Right lung (tissue), 5 donors: ENCODE results near the gene MYL4. TPM values are rescaled to one million over a fixed set of nuclear protein-coding genes. Genes with fewer than 3 reads are reported as not detected.
A peak's percentile ranks its signal among the peaks of the same experiment; 100 is the strongest.
"Not testable (repeated sequence)": the region's sequence is repeated elsewhere in the genome, so short reads cannot be mapped to it uniquely, and the experiment has no call there.

Experiments used
- DNase-seq, 2 donors: peaks; one replicate each; pipeline ENCODE4 v3.0.0-alpha.2; 2013
- polyA plus RNA-seq, 5 donors: library from polyadenylated mRNA; unstranded; fragments of 120-200 nt; gene quantifications; one replicate each; pipeline versions ENCODE4 v1.2.1 to v1.2.3, GENCODE V29; 2013; ENCODE audit warnings: inconsistent platforms in 1 of 5, low replicate concordance in 1 of 5; ENCODE audit not compliant: insufficient read length in 5 of 5, insufficient read depth in 1 of 5

The MYL4 gene
- polyA plus RNA-seq, 5 donors = 2.2 to 86.3 (median 4.8) TPM

DNA sequence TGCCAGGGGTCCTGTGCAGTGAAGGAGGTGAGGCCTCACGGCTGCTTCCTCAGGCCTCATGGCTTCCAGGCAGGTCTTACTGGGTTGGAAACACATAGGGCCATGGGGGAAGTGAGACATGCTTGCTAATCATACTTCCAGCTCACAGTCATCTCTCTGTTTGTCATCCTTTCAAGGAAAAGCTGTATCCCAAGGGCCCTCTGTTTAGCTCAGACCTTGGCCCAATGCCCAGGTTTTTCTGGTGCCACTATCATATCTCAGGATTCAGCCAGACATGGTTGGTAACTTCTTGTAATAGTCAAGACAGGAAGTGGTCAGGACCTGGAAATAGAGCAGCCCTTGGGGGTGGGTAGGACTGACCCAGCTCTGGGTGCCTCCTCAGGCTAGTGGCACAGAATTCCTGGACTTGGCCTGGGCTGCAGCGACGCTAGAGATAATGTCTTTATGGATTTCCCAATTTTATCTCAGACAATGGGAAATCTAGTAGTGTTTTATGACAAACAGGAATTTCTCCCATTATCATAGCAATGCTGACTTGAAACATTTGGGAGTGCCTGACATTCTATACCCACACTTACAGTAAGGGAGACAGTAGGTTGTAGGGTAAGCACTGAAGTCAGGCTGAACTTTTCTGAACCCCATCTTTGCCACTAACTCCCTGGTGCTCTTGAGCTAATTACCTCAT, 31.0 kb downstream of the MYL4 start:
- peak in 1 of 2 donors; percentile 34 for DNase-seq

DNA sequence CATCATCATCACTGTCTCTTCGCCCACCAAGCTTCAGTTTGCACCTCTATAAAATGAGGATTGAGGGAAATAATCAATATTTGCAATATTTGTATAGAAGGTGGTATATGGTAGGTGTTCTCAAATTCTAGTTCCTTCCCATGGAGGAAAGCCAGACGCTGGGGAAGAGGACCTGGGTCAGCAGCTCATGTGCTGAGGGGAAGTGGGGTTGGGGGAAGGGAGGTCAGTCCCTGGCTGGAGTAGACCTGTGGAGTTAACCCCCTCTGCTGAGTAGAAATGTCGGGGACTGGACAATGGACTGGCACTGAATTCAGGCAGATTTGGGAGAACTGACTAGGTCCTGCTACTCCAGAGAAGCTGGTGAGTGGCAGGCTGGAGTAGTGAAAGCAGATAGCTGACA, 31.7 kb downstream of the MYL4 start:
- no peak for DNase-seq

- DNase-seq = no peak
Observed at GRCh38 chr17:47242648-47243047, 33.5 kb downstream of the MYL4 start.

GRCh38 chr17:47243737-47244598, 34.8 kb downstream of the MYL4 start:
- DNase-seq = no peak

- DNase-seq = no peak
Observed at GRCh38 chr17:47244697-47245096, 35.5 kb downstream of the MYL4 start.

- no peak for DNase-seq
Observed at GRCh38 chr17:47246120-47246519, 37.0 kb downstream of the MYL4 start.

DNA sequence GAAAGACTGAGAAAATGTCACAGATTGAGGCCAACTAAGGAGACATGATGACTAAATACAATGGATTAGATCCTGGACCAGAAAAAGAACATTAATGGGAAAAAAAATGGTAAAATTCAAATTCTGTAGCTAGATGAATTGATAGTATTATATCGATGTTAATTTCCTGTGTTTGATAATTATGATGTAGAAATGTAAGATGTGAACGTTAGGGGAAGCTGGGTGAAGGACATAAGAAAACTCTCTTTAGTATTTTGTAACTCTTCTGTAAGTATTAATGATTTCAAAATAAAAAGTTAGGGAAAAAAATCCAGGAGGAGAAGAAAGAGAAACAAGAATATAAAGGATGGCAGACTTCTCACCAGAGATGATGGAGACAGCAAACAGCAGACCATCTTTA, 41.7 kb downstream of the MYL4 start:
- no peak for DNase-seq

DNA sequence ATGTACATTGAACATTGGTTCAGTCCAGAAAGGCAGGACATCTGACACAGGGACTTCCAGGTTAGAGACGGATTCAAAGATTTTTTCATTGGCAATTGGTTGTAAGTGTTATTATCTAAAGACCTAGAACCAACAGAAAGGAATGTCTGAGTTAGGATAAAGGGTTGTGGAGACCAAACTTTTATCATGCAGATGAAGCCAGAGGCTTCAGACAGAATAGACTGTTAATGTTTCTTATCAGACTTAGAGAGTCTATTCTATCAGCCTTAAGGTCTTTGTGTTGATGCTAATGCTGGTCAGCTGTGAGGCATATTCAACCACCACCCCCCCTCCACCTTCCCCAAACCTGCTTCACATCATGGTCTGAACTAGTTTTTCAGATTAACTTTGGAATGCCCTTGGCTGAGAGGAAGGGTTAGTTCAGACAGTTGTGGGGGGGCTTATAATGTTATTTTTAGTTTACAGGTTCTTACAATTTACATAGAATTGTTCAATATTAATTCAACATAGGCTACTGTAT, 42.3 kb downstream of the MYL4 start:
- DNase-seq = no peak

GRCh38 chr17:47252209-47252608, 43.1 kb downstream of the MYL4 start:
- DNase-seq = no peak

DNA sequence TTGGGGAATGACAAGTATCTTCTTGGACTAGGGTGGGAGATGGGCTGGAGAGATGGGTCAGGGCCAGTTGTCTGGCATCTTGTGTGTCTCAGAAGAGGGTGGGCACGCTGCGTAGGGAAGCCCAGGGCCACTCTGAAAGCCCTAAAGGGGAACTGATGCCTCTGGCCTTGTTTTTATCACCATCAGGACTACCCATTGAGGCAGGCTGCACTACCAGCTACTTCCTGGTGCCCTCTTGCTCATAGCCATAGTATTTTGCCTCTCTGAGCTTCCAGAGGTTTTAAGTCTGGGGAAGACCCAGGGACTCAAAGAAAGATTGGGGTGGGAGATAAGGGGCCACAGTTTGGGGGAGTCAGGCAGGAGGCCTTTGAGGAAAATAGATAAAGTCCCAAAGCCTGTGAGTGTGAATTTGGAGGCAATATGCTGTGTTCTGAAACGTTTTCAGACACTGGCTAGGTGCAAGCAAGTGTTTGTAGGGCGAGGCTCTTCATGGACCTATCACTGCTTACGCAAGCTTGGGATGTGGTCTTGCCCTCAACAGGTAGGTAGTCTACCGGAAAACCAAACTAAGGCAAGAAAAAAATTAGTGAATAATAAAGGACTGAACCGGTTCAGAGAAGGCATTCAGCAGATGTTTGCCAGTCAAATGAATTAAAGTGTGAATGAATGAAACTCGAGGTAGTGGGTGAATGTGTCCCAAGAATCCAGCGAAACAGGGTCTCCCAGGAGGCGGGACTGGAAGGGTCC, 43.8 kb downstream of the MYL4 start:
- DNase-seq = no peak

DNA sequence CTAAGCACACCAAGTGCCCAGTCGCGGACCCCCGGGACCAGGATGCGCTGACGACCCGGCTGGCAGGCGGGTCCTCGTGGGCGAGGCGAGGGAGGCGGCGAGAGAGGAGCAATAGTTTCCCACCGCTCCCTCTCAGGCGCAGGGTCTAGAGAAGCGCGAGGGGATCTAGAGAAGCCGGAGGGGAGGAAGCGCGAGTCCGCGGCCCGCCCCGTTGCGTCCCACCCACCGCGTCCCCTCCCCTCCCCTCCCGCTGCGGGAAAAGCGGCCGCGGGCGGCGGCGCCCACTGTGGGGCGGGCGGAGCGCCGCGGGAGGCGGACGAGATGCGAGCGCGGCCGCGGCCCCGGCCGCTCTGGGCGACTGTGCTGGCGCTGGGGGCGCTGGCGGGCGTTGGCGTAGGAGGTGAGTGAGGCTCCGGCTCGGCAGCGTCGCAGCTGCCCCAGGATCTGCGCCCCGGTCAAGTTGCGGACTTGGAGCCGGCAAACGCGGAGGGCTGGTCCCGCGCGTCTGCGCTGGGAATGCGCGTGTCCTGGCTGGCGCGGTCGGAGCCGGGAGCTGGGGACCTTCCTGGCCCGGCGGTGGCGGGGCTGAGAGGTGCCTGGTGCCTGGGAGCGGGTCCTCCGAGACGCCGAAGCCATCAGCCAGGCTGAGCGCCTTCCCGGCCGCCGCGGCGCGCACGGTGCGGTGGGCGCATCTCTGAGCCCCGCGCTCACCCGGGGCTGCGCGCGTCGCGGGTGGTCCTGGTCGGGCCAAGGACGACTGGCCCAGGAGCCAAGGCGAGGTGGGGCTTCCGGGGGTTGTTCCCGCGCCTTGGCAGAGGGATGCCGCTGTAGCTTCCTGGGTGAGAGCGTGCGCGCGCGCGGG, 44.6 kb downstream of the MYL4 start, which contains the start of gene ITGB3:
Gene ITGB3, plus strand, starts transcription at position 287 of the 862 bp plus-strand sequence. Its CDS starts 35 bp downstream, at position 322.
- DNase-seq = peak; percentile 58

GRCh38 chr17:47254403-47254943, 45.3 kb downstream of the MYL4 start:
- no peak for DNase-seq

- no peak for DNase-seq
Observed at GRCh38 chr17:47257651-47258339, 48.6 kb downstream of the MYL4 start.

GRCh38 chr17:47262586-47262985, 53.4 kb downstream of the MYL4 start:
- DNase-seq = no peak

DNA sequence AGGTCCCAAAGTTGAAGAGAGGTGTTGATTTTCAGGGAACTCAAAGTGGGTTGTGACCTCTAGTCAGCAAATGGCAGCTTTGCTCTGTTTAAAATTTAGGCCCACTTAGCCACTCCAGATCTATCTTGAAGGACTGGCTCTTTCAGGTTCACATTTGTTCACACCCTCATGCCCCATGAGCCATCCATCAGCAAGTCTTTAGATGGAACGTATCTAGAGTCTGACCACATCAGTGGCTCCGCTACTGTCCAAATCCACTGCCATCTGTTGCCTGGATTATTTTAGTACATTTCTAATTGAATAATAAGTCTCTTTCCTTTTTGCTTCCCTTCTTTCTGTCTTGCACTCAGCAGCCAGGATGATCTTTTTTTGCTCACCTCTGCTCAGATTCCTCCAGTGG, 55.0 kb downstream of the MYL4 start:
- DNase-seq = no peak

- no peak for DNase-seq
Observed at GRCh38 chr17:47265983-47266541, 56.9 kb downstream of the MYL4 start.

GRCh38 chr17:47266782-47267181, 57.6 kb downstream of the MYL4 start:
- no peak for DNase-seq

DNA sequence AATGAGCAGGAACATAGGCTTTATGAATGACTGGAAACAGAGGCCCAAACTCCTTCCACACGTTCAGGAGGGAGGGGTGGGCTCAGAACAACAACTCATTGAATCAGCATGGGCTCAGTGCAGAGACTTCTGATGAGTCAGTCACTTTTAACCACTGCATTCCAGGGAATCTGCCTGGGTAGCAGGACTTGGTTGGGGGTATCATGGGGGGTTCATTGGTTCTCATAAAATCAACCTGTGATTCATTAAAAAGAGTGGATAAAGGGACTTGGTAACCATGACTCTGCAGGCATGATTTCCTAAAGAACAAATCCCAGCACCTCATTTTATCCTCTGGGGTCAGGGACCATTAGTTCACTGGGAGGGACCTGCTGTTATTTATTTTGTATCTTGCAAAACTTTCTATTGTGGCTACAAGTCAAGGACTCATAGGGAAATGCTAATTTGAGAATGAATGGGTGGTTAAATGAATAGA, 58.2 kb downstream of the MYL4 start:
- no peak for DNase-seq

GRCh38 chr17:47268964-47269363, 59.8 kb downstream of the MYL4 start:
- DNase-seq = not testable (repeated sequence)
